SHP77 (cell line): ENCODE data around the gene WASF2.
"Not testable (repeated sequence)": the region's sequence is repeated elsewhere in the genome, so short reads cannot be mapped to it uniquely, and the experiment has no call there.

ENCODE experiments used
- DNase-seq, 2 experiments: peaks; one replicate each; lab custom pipeline; 2025; lab: John Stamatoyannopoulos, UW

The WASF2 gene

GRCh38 chr1:27397749-27398148 lies 92.2 kb downstream of the WASF2 start:
- no peak for DNase-seq

GRCh38 chr1:27397110-27397509 lies 92.9 kb downstream of the WASF2 start:
- DNase-seq = no peak

GRCh38 chr1:27395441-27396195 lies 94.3 kb downstream of the WASF2 start:
- peak; percentile 24 to 63 for DNase-seq

- DNase-seq = no peak
Measured at GRCh38 chr1:27394925-27395324, 95.0 kb downstream of the WASF2 start.

- DNase-seq = no peak
Measured at GRCh38 chr1:27394282-27394658, 95.7 kb downstream of the WASF2 start.

GRCh38 chr1:27393641-27394281 lies 96.2 kb downstream of the WASF2 start:
- DNase-seq = no peak

GRCh38 chr1:27392778-27393635 lies 97.0 kb downstream of the WASF2 start:
- DNase-seq = peak in 1 of 2 experiments; percentile 15

GRCh38 chr1:27392096-27392777 lies 97.7 kb downstream of the WASF2 start, which contains the start of gene GPR3:
Gene GPR3 (plus strand): TSS chr1:27392622. CDS start chr1:27393799, 1,177 bp downstream.
- DNase-seq = peak; percentile 84 to 89

GRCh38 chr1:27391511-27392095 lies 98.4 kb downstream of the WASF2 start:
- DNase-seq = peak; percentile 54 to 66

GRCh38 chr1:27388337-27389005 lies 101.5 kb downstream of the WASF2 start:
- peak; percentile 27 to 31 for DNase-seq

GRCh38 chr1:27384797-27385196 lies 105.2 kb downstream of the WASF2 start:
- DNase-seq = not testable (repeated sequence)

GRCh38 chr1:27383661-27384060 lies 106.3 kb downstream of the WASF2 start:
- DNase-seq = no peak

GRCh38 chr1:27383039-27383605 lies 106.8 kb downstream of the WASF2 start, which contains the start of gene CD164L2:
Gene CD164L2 (minus strand): TSS chr1:27383333. CDS start chr1:27383239, 94 bp downstream.
- DNase-seq = no peak

- DNase-seq = no peak
Measured at GRCh38 chr1:27381969-27382762, 107.8 kb downstream of the WASF2 start.

GRCh38 chr1:27380766-27381733 lies 108.9 kb downstream of the WASF2 start:
- DNase-seq = no peak

- no peak for DNase-seq
Measured at GRCh38 chr1:27380224-27380623, 109.7 kb downstream of the WASF2 start.

GRCh38 chr1:27379564-27380122 lies 110.3 kb downstream of the WASF2 start:
- no peak for DNase-seq
